ENCODE results near the gene TSR3. TPM values are rescaled to one million over a fixed set of nuclear protein-coding genes. Genes with fewer than 3 reads are reported as not detected.

The TSR3 gene
- total RNA-seq, 1 experiment from 2014 or later = 101 TPM

GRCh38 chr16:1377406-1378010, 25.8 kb upstream of the TSR3 start:
- DNase-seq (ENCODE audit: low read depth) = no peak

- DNase-seq (ENCODE audit: low read depth) = no peak
Observed at GRCh38 chr16:1375741-1376410, 24.2 kb upstream of the TSR3 start.

- DNase-seq (ENCODE audit: low read depth) = no peak
Observed at GRCh38 chr16:1375298-1375640, 23.6 kb upstream of the TSR3 start.

- no peak for DNase-seq (ENCODE audit: low read depth)
Observed at GRCh38 chr16:1374418-1375297, 23.0 kb upstream of the TSR3 start.

GRCh38 chr16:1372292-1372950, 20.7 kb upstream of the TSR3 start:
- DNase-seq (ENCODE audit: low read depth) = no peak

GRCh38 chr16:1371054-1371978, 19.6 kb upstream of the TSR3 start:
- DNase-seq (ENCODE audit: low read depth) = no peak

- no peak for DNase-seq (ENCODE audit: low read depth)
Observed at GRCh38 chr16:1367486-1368174, 16.0 kb upstream of the TSR3 start.

GRCh38 chr16:1366712-1367299, 15.1 kb upstream of the TSR3 start:
- no peak for DNase-seq (ENCODE audit: low read depth)

GRCh38 chr16:1366060-1366711, 14.5 kb upstream of the TSR3 start:
- DNase-seq (ENCODE audit: low read depth) = no peak

- no peak for DNase-seq (ENCODE audit: low read depth)
Observed at GRCh38 chr16:1364510-1364909, 12.8 kb upstream of the TSR3 start.

- no peak for DNase-seq (ENCODE audit: low read depth)
Observed at GRCh38 chr16:1363501-1364041, 11.9 kb upstream of the TSR3 start.

GRCh38 chr16:1362807-1363206, 11.1 kb upstream of the TSR3 start:
- DNase-seq (ENCODE audit: low read depth) = no peak

GRCh38 chr16:1361685-1362360, 10.1 kb upstream of the TSR3 start:
- no peak for DNase-seq (ENCODE audit: low read depth)

GRCh38 chr16:1357906-1358566, 6.4 kb upstream of the TSR3 start:
- DNase-seq (ENCODE audit: low read depth) = peak; percentile 63

GRCh38 chr16:1356061-1356900, 4.6 kb upstream of the TSR3 start:
- no peak for DNase-seq (ENCODE audit: low read depth)

- no peak for DNase-seq (ENCODE audit: low read depth)
Observed at GRCh38 chr16:1355591-1355990, 3.9 kb upstream of the TSR3 start.

- no peak for DNase-seq (ENCODE audit: low read depth)
Observed at GRCh38 chr16:1354815-1355540, 3.3 kb upstream of the TSR3 start.

Measured in M059J (cell line).